Head of caudate nucleus (tissue), 42 donors: ENCODE results near the gene CFAP45.

ENCODE experiments used
- DNase-seq, 42 donors: peaks; one replicate each; pipeline versions ENCODE4 v3.0.0 to v3.0.0-alpha.2; 2020 to 2021; ENCODE audit warnings: mixed read lengths in 7 of 42
- intact Hi-C: fragments of 100-400 bp; cut with DNase I; formaldehyde crosslinking; loops from one replicate; pipeline ENCODE4 v1.15.0; 2022

Gene CFAP45, protein sequence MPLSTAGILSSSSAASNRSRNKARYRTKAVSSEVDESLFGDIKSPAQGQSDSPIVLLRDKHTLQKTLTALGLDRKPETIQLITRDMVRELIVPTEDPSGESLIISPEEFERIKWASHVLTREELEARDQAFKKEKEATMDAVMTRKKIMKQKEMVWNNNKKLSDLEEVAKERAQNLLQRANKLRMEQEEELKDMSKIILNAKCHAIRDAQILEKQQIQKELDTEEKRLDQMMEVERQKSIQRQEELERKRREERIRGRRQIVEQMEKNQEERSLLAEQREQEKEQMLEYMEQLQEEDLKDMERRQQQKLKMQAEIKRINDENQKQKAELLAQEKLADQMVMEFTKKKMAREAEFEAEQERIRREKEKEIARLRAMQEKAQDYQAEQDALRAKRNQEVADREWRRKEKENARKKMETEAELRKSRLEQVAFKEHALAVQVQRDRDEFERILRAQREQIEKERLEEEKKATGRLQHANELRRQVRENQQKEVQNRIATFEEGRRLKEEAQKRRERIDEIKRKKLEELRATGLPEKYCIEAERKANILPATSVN

DNA sequence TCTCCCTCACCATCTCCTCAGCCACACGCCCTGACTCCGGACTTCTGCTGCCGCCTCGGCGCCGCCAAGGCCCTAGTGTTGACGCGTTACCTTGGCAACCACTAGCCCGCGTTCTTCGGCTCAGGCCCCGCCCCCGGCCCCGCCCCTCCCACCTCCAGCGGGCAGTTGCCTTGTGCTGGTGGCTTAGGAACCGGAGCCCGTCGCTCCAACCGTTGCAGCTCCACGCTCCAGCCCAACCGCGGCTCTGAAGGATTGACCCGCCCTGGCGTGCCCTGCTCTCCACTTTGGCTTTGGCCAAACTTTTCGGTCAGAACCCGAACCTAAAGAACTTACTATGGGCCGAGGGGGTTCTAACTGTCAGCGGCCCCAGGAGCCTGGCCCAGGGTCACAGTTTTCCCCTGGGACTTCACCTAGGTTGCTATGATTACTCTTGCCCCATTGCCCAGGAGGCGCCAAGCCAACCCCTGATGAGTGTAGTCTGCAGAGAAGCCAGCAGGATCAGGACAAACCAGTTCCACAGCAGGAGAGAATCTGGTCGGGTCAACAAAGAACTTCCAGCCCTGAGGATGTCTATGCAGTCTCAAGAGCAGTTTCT, at the start of gene CFAP45:
Gene CFAP45, minus strand, starts transcription at position 80 of the 595 bp plus-strand sequence. Its CDS starts 67 bp downstream, at position 13.
- DNase-seq = peak in 1 of 42 donors; percentile 38
- intact Hi-C loops = no loop called here

DNA sequence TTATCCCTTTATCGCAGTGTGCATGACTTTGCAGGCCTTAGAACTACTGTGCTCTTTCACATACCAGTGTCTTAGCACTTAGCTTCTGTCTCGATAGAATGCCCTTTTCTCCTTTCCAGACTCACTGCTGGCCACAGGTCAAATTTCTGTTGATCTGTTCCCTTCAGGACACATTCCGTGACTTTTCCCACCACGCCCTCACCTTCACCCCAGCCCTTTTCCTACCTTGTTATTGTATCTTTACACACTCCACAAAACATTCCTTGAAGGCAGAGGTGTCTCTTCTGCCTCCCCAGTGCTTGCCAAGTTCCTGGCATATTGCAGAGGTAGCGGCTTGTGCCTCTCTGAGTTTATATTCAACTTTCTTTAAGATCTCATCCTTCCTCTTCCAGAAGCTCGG, 49.2 kb upstream of the CFAP45 start:
- peak in 2 of 42 donors; percentile 2 to 19 for DNase-seq
- intact Hi-C loops = no loop called here

DNA sequence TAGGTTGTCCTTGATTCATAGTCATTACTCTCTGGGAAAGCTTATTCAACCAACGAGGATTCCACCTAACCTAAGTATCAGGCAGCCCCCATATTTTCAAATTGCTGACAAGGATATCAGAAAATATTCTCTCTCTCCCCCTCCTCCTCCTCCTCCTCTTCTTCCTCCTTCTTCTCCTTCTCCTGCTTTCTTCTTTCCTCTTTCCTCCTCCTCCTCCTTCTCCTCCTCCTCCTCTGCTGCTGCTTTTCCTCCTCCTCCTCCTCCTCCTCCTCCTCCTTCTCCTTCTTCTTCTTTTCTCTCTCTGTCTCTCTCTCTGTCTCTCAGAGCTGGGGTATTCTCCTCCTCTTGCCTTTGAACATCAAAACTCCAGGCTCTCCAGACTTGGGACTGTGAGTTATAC, 48.0 kb upstream of the CFAP45 start:
- no peak for DNase-seq
- intact Hi-C loops = no loop called here

DNA sequence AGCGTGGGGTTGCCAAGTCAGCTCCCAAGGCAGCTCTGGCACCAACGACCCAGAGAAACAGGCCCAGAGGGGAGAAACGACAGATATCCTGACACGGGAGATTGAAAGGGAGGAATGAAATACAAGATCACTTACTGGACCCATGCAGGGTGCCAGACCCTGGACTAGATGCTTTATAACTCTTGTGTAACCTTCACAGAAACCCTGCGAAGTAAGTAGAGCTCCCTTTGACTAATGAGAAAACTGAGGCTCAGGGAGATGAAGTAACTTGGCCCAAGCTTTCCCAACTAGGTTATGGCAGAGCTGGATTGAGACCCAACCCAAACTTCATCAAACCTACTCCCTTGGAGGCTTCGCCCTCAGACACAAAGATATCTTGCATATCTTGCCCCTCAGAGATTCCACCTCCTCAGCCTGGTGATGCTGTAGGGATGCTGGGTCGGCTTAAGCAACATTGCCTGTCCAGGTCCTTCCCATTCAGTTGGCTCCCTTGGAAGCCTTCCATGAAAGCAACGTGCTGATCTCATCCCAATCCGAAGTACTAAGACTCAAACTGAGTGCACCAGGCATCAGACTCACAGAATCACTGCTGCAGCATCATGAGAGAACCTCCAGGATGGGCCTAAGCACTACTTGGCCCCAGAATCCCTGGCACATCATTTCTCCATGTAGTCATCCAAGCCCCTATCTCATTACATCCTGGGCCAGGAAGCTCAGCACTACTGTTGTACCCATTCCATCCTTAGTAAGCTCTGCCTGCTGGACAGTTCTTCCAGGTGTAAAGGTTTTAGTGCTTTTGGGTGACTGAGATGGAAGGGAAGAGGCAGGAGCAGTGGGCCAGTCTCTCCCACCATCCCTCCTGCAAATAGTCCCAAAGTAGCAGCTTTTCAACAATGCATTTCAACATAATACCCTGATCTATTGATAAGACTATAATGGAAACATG, 46.5 kb upstream of the CFAP45 start:
- intact Hi-C loops = no loop called here
- peak in 2 of 42 donors; percentile 22 to 34 for DNase-seq

DNA sequence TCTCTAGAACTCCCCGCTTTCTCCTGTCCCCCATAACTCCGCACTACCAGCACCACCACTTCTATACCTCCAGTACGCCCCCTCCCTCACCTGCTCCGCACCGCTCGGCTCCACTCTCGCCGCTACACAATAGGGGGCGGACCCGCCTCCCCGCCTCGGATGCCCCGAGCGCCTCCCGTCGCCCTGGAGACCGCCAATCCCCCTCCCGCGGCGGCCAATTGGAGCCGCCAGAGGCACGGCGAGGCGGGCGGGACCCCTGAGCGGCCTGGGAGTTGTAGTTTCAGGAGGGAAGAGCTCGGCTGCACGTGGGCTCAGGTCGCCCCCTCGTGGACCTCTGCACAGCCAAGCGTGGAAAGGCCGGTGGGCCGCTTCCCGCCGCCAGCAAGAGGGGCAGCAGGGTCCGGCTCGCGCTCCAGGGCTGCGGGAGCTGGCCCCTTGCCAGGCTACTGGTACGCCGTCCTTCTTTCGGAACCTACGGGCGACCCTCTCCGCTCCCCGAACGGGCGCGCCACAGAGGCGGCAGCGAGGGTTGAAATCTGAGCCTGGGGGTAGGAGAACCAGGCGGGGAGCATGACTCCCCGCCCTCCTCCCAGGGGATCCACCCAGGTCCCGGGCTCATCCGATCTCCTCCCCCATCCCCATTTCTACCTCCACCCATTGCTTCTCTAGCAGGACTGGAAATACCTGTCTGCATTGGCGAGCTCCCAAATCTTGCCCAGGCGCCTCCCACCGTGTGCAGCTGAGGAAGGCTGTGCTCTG, 45.7 kb upstream of the CFAP45 start, which contains the start of gene IGSF9:
Gene IGSF9, minus strand, starts transcription at position 131 of the 759 bp plus-strand sequence. CDS start 2,159 bp downstream, outside the sequence.
- peak; percentile 57 to 94 (median 86) for DNase-seq
- intact Hi-C loops = no loop called here

DNA sequence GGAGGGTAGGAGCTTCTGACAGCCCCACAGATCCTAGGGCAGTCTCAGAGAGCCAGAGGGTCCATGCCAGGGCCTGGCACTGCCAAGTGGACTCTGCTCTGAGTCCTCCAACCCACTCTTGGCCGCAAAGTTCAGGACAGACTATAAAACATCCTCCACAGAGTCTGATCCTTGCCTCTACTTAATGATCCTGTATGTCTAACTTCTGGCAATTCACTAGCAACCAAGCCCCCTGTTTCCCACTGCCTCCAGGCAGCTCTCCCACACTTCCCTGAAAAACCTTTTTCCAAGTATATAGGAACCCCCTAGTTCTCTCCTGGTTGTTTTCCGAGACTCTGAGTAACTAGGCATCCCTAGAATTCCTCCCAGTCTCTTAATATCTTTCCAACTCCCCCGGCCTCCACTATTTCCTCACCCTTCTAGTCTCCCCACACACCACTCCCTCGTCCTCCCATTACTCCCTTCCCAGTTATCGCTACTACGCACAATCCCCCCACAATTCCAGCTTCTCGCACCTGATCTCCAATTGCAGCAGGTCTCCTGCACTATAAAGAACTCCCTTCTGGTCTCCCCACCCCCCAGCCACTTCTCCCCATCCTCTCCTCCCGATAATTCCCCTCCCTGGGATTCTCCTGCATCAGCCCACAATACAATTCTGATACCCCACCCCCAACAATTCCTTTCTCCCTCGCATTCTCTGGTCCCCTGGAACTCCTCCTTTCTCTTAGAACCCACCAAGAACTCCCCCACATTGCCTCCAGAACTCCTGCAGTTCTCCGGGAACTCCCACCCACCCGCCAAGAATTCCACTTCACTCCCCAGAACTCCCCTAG, 44.9 kb upstream of the CFAP45 start:
- intact Hi-C loops = no loop called here
- peak in 7 of 42 donors; percentile 17 to 54 (median 34) for DNase-seq

DNA sequence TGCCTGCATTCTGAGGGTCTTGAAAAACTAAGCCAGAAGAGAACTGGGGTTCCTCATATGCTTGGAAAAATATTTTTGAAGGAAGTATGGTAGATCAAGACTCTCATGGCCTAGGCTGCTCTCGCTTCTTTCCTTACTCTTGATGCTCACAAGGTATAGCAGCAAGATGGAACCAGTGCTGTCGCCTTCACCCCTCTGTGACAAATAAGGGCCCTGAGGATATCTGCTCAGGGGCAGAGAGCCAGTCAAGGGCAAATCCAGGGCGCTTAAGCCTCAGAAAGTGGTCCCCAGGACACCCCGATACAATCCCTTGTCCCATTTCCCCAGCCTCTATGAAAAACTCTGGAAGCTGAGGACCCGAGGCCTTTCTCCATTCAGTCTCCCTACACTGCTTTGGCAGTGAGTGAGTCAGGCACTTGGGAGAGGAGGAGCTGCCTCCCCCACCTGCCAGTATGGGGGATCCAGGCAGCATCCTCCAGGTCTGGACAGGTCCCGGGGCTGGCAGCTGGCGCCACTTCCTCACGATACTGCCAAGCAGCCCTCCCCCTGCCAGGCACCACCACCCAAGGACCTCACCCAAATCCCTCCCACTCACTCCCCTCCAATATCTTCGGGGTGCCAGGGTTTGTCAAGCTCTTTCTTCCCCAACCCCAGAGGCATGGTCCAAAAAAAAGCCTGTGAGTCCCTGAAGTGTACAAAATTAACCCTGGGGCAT, 44.1 kb upstream of the CFAP45 start:
- peak in 11 of 42 donors; percentile 23 to 75 (median 48) for DNase-seq
- intact Hi-C loops = no loop called here

DNA sequence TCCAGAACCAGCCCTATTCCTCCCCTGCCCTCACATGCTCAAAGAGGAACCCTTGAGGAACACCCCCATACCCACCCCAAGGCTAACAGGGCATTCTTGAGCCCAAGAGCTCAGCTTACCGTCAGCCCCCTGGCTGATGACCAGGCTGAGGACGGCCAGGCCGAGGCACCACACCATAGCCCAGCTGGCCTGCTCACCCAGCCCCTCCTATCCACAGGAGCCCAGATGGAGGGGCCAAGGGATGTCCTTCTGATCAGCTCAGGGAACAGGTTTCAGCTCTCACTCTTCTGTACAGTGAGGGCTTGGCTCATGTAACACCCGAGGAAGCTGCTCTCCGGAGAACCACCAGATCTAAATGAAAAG, 43.3 kb upstream of the CFAP45 start:
- intact Hi-C loops = no loop called here
- DNase-seq = peak in 1 of 42 donors; percentile 9

DNA sequence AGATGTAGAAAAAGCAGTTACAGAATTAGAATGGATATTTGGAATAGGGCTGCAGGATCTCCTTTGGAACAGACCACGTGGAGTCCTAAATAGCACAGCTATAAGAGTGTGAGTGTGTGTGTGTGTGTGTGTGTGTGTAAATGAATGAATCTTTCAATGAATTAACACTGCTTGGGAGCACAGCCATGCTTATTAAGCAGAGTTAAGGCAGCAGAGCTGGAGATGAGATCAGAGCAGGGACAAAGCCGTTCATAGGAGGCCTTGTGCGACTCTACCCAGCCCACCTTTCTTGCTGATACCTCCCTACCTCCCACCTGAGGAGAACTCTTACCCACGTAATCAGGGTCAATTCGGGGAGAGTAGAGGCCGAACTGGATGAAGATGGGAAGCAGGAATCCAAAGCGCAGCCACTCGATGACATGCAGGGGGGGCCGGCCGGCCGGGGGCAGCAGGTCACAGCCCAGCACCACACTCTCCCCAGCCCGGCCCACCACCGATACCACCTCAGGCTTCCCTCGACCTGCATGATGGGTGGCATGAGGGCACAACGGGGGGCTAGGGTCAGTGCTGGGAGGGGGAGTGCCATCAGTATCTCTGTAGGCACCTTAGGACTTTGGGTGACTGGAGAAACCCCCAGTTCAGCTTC, 42.8 kb upstream of the CFAP45 start:
- intact Hi-C loops = no loop called here
- peak in 1 of 42 donors; percentile 25 for DNase-seq

DNA sequence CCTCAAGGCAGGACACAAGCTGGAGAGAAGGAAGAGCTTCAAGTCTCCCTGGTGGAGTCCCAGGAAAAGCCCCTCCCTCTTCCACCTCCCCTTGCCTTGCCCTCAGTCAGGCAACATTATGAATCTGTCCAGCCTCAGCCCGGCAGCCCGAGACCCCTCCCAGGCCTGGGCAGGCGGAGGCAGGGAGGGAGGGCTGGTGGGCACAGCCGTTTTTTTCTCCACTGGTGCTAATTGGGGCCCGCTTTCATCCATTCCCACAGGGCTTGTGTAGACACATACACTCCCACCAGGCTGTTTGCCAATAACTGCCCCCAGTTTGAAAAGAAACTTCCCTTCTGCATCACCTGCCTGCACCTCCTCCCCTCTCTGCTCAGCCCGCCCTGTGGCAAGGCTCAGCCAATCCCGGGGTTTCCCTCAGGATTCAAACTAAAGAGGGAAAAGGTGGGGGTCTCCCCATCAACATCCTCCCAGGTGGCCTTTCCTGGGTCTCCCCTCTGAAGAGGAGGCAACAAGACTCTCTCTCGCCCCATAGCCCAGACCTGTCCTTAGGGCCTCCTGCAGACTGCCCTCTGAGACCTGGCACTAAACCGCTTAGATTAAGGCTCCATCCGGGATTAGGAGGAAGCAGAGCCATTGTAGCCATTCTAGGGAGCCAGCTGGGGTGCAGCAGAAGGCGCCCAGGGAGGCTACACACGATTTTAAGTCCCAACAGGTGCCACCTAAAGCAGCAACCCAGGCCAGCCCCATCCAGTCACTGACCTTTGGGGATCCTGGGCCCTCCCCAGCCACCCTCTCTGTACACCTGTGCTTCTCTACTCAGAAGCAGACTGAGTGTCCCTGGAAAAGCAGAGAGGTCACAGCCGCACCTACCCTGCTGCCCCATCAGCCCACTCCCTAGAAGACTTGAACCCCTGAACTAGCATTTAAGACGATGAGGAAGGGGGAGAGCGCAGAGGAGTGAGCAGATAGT, 41.9 kb upstream of the CFAP45 start:
- intact Hi-C loops = no loop called here
- no peak for DNase-seq

DNA sequence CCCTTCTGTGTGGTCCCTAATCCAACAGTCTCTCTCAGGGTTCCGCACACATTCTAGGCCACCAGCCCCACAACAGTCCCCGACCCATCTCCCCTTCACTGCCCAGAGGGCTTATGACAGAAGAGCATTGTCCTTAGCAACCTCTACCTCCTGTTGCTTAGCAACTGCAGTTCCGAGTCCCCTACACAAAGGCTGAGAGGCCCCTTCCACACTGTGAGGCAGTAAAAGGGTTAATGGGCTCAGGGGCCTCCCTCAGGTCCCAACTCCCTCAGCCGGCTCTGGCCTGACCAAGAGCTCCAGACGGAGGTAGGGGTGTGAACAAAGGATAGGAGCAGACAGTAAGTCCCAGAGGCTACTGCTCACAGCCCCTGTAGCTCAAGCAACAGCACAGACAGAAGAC, 41.2 kb upstream of the CFAP45 start:
- intact Hi-C loops = no loop called here
- DNase-seq = no peak

DNA sequence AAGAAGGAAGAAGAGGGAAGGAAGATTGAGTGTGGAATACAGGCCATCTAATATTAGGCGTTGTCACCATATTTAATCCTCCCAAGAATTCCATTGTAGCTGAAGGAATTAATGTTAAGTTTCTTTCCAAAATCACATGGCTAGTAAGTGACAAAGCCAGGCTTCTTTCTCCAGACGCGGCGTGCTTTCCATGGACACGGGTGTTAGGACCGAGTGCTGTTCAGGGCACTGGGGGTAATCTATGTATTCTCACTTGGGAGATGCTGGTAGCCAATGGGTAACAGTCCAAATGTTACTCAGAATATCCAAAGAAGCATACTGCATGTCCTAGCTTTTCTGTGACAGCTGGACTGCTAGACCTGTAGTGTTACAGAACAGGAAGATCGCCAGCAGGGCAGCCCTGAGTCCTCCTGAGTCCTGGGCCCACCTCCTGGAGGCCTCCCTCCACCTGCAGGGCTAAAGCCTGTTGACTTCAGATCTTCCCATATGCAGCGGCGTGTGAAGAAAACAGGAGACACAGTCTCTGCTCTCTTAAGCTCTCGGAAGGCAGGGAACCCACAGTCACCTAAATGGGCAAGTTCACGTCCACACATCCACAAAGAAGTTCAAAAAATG, 40.1 kb upstream of the CFAP45 start:
- intact Hi-C loops = no loop called here
- no peak for DNase-seq

DNA sequence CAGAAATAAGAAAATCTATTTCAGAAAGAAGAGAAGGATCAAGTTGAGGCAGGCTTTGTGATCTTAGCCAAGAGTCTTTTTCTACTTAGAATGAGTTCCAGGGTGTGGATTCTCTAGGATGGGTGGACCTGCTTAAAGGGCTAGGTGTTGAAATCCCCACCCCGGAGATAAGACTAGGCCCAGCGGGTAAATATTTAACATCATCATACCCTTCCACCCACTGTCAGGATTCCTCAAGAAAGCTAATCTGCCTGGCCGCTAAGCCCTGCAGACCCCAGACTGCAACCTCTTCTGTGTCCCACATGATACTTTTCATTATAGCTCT, 39.7 kb upstream of the CFAP45 start:
- no peak for DNase-seq
- intact Hi-C loops = no loop called here

DNA sequence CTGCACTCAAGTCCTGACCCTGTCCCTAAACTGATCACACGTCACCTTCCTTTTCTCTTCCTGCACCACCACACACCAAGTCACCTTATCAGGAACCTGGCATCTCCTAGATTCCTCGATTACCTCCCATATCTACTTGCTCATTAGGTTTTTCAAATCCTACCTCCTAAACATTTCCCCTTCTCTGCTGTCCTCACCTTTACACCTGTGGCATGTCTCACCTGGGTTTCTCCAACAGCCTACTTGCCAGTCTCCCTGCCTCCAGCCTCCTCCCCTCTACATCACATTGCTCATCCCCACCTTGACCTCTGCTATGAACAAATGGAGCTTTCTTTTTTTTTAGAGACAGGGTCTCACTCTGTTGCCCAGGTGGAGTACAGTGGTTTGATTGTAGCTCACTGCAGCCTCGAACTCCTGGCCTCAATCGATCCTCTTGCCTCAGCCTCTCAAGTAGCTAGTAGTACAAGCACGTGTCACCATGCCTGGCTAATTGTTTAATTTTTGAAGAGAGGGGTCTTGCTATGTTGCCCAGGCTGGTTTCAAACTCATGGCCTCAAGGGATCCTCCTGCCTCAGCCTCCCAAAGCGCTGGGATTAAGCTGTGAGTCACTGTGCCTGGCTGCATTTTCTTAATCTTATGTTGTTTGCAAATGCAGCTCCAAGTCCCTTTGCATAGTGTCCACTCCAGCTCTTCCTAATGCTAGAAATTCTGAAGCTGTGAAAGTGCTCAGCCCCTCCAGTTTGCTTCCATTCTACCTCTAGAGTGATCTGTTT, 39.1 kb upstream of the CFAP45 start:
- no peak for DNase-seq
- intact Hi-C loops = no loop called here
